K562 (cell line): ENCODE data around the gene RAP1GDS1. TPM values are rescaled to one million over a fixed set of nuclear protein-coding genes. Genes with fewer than 3 reads are reported as not detected.
A peak's percentile ranks its signal among the peaks of the same experiment; 100 is the strongest.

Experiments used
- CREB3L1 ChIP-seq: fragments of 450-650 bp; IDR thresholded peaks from 2 replicates; pipeline ENCODE4 v1.6.1; 2014; ENCODE audit warnings: low read depth, mild to moderate bottlenecking, moderate library complexity, borderline replicate concordance
- ETV1 ChIP-seq: fragments of 450-650 bp; conservative IDR thresholded peaks from 2 replicates; pipeline ENCODE4 v1.6.1; 2016; ENCODE audit warnings: missing genetic modification characterization, control low read depth, low read depth, missing compliant biosample characterization
- MEIS2 ChIP-seq: fragments of 450-650 bp; IDR thresholded peaks from 2 replicates; pipeline ENCODE4 v1.6.1; 2014; ENCODE audit warnings: mild to moderate bottlenecking; ENCODE audit not compliant: partially characterized antibody
- RBBP5 ChIP-seq: fragments of 200-600 bp; sonication (generic); IDR thresholded peaks from 2 replicates; pipeline ENCODE4 v1.6.1; 2012; ENCODE audit warnings: borderline replicate concordance, mild to moderate bottlenecking, low read length, control low read depth, inconsistent platforms; ENCODE audit not compliant: insufficient read depth, poor library complexity, severe bottlenecking
- RCOR1 ChIP-seq, 2 experiments: IDR thresholded peaks; 2 replicates each; pipeline ENCODE4 v1.6.1; 2012; ENCODE audit warnings: low read depth in 2 of 2, low read length in 2 of 2, borderline replicate concordance in 1 of 2, improper control_type of control experiment in 1 of 2
- SRSF1 ChIP-seq: fragments of 200-400 bp; formaldehyde crosslinking; IDR thresholded peaks from 2 replicates; pipeline ENCODE4 v1.6.1; 2017; ENCODE audit warnings: mild to moderate bottlenecking, low read depth, low read length, moderate library complexity
- STAT6 ChIP-seq: sonication (generic); formaldehyde crosslinking; IDR thresholded peaks from 2 replicates; pipeline ENCODE4 v1.8.1; 2023; ENCODE audit warnings: mild to moderate bottlenecking, missing genetic modification reagents
- ZNF282 ChIP-seq: sonication (generic); formaldehyde crosslinking; IDR thresholded peaks from 2 replicates; pipeline ENCODE4 v1.8.1; 2023; ENCODE audit warnings: missing genetic modification reagents
- ZNF384 ChIP-seq: IDR thresholded peaks from 2 replicates; pipeline ENCODE4 v1.6.1; 2012; ENCODE audit warnings: low read depth, low read length, improper control_type of control experiment
- polyA plus RNA-seq, 8 experiments: library from polyadenylated mRNA; depleted of rRNA in 4 of 8; stranded (reverse) in 5 of 8; unstranded in 3 of 8; fragments of >200 nt; fragmentation: Nextera tagmentation in 2 of 8; fragmentation: Illumina TruSeq in 1 of 8; extraction: Ambion mirVana in 2 of 8; extraction: Trizol in 1 of 8; gene quantifications; 2 replicates each; pipeline versions ENCODE4 v1.2.1 to v1.2.3, GENCODE V29; 2011 to 2014; ENCODE audit warnings: inconsistent platforms in 1 of 8, missing spikeins in 1 of 8
- total RNA-seq, 7 experiments: library from RNA; depleted of rRNA in 6 of 7; stranded (reverse); fragments of >200 nt in 6 of 7; fragmentation: Illumina TruSeq in 2 of 7; extraction: Trizol in 2 of 7; gene quantifications; 2 replicates each; pipeline versions ENCODE4 v1.2.1 to v1.2.3, GENCODE V29; 2011 to 2021; ENCODE audit warnings: low replicate concordance in 1 of 7
- TF ChIP-seq, protein P1 (sequence below), 3 experiments: IDR thresholded peaks in 2 of 3; conservative IDR thresholded peaks in 1 of 3; 2 replicates each; pipeline ENCODE4 v1.5.1; 2011 to 2012; ENCODE audit warnings: low read length in 3 of 3, mild to moderate bottlenecking in 3 of 3, control low read depth in 2 of 3, improper control_type of control experiment in 1 of 3, inconsistent platforms in 1 of 3, low read depth in 1 of 3, mixed read lengths in 1 of 3, moderate library complexity in 1 of 3; ENCODE audit not compliant: insufficient read depth in 2 of 3
- TF ChIP-seq, protein P2 (sequence below): conservative IDR thresholded peaks from 2 replicates; pipeline ENCODE4 v1.6.1; 2011; ENCODE audit warnings: low read depth, mild to moderate bottlenecking, low read length; ENCODE audit not compliant: control insufficient read depth
- TF ChIP-seq, protein P3 (sequence below), 2 experiments: fragments of 450-650 bp; conservative IDR thresholded peaks; 2 replicates each; pipeline ENCODE4 v1.6.1; 2017; ENCODE audit warnings: mild to moderate bottlenecking in 2 of 2, moderate library complexity in 2 of 2

Gene RAP1GDS1
- total and polyA plus RNA-seq, 9 of the 15 experiments (the other 6 are each of a cell fraction or from before 2014, with no cell fraction given): 27.2 to 55.6 (median 31.5) TPM

DNA sequence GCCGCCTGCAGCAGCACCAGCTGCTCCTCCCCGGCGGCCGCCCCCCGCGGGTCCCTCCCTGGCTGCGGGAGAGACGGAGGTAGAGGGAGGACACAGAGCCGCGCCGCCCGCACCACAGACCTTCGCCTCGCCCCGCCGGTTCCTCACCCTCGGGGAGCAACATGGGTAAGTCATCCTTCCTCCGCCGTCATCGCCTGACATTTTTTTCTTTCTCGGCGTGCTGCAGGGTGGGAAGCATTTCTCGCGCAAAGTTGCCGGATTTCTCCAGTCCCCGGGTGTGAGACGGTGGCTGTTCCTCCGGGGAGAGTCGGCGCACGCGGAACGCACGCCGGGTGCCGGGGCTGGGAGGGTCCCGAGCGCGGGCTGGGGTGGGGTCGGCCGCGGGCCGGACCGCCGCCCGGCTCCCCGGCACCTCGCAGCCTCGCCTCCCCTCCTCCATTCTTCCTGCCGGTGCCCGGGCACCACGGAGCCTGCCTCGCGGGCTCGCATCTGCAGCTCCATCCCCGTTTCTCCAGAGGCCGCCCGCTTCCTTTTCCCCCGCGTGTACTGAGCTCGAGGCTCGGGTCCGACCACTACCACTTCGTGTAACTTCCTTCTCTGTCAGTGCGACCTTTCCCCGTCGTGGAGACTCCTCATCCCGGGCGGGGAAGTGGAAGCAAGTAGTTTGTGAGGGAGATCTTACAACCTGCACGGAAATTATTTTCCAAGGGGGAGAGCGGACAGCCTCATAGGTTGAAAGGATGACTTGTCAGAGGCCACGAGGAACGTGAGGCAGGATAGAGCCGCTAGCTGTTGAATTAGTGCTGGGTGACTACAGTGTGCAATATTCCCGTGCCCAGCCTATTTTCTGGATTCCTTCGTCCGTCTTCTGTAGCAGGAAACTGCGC is 464 bp downstream of the RAP1GDS1 start (continued):
- TF ChIP-seq STAT6 (CRISPR knock-in tag) (no peak), RCOR1 (IDR thresholded peaks at IDR 0.05; ENCODE audit: borderline replicate concordance in 1 of 2, low read depth in 2 of 2, low read length in 2 of 2) (0 out of 4 replicates have a peak, but pooled peaks of 1 of the 2 experiments have one; percentile 4), ETV1 (tag) (0 out of 2 replicates have a peak, but pooled peaks have one; percentile 23), RBBP5 (peak; percentile 78), MEIS2 (no peak), ZNF384 (peak; percentile 69), SRSF1 (no peak), CREB3L1 (peak; percentile 13; the same call in 1 of the 2 replicates), ZNF282 (no peak)
- TF ChIP-seq, protein P1, sequence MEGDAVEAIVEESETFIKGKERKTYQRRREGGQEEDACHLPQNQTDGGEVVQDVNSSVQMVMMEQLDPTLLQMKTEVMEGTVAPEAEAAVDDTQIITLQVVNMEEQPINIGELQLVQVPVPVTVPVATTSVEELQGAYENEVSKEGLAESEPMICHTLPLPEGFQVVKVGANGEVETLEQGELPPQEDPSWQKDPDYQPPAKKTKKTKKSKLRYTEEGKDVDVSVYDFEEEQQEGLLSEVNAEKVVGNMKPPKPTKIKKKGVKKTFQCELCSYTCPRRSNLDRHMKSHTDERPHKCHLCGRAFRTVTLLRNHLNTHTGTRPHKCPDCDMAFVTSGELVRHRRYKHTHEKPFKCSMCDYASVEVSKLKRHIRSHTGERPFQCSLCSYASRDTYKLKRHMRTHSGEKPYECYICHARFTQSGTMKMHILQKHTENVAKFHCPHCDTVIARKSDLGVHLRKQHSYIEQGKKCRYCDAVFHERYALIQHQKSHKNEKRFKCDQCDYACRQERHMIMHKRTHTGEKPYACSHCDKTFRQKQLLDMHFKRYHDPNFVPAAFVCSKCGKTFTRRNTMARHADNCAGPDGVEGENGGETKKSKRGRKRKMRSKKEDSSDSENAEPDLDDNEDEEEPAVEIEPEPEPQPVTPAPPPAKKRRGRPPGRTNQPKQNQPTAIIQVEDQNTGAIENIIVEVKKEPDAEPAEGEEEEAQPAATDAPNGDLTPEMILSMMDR (IDR thresholded peaks at IDR 0.05 in 2 of 3, conservative IDR thresholded peaks at IDR 0.05 in 1 of 3; ENCODE audit: insufficient read depth in 2 of 3, low read depth in 1 of 3, low read length in 3 of 3): no peak
- TF ChIP-seq, protein P2, sequence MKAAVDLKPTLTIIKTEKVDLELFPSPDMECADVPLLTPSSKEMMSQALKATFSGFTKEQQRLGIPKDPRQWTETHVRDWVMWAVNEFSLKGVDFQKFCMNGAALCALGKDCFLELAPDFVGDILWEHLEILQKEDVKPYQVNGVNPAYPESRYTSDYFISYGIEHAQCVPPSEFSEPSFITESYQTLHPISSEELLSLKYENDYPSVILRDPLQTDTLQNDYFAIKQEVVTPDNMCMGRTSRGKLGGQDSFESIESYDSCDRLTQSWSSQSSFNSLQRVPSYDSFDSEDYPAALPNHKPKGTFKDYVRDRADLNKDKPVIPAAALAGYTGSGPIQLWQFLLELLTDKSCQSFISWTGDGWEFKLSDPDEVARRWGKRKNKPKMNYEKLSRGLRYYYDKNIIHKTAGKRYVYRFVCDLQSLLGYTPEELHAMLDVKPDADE: no peak
- TF ChIP-seq, protein P3, sequence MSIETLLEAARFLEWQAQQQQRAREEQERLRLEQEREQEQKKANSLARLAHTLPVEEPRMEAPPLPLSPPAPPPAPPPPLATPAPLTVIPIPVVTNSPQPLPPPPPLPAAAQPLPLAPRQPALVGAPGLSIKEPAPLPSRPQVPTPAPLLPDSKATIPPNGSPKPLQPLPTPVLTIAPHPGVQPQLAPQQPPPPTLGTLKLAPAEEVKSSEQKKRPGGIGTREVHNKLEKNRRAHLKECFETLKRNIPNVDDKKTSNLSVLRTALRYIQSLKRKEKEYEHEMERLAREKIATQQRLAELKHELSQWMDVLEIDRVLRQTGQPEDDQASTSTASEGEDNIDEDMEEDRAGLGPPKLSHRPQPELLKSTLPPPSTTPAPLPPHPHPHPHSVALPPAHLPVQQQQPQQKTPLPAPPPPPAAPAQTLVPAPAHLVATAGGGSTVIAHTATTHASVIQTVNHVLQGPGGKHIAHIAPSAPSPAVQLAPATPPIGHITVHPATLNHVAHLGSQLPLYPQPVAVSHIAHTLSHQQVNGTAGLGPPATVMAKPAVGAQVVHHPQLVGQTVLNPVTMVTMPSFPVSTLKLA (conservative IDR thresholded peaks at IDR 0.05): peak; percentile 28 to 55; a peak in 2 of 4 replicates
